ENCODE data around the gene ZNF408. TPM values are rescaled to one million over a fixed set of nuclear protein-coding genes. Genes with fewer than 3 reads are reported as not detected.

The ZNF408 gene
- total and polyA plus RNA-seq, 2 experiments from 2014 or later, result 7.8 to 10.7 TPM

- no peaks in the 10 kb centered on the region for H3K4me1 ChIP-seq (ENCODE audit: insufficient read depth)
- no peaks in the 10 kb centered on the region for H3K79me2 ChIP-seq
- H3K9me2 ChIP-seq (replicated peaks; ENCODE audit: insufficient read depth), result no peaks in the 10 kb centered on the region
- no peaks in the 10 kb centered on the region for H4K20me1 ChIP-seq (ENCODE audit: insufficient read depth, poor library complexity, severe bottlenecking)
- H3K36me3 ChIP-seq (replicated peaks; ENCODE audit: insufficient read depth, low read depth), result no peaks in the 10 kb centered on the region
- no peak overlapping the region for H3K4me3 ChIP-seq
- no peak overlapping the region for H3K27ac ChIP-seq
- H3K4me2 ChIP-seq, result no peak overlapping the region
- H2AFZ ChIP-seq, result no peak overlapping the region
- DNase-seq (ENCODE audit: low spot score), result no peak
- no peaks in the 10 kb centered on the region for H3K9me3 ChIP-seq (ENCODE audit: low read depth)
- TF ChIP-seq EZH2 (IDR thresholded peaks at IDR 0.05; ENCODE audit: borderline replicate concordance) (no peak), EZH2phosphoT487 (IDR thresholded peaks at IDR 0.05; ENCODE audit: low read depth, severe bottlenecking, unreplicated experiment) (no peak)
- TF ChIP-seq, protein P1, sequence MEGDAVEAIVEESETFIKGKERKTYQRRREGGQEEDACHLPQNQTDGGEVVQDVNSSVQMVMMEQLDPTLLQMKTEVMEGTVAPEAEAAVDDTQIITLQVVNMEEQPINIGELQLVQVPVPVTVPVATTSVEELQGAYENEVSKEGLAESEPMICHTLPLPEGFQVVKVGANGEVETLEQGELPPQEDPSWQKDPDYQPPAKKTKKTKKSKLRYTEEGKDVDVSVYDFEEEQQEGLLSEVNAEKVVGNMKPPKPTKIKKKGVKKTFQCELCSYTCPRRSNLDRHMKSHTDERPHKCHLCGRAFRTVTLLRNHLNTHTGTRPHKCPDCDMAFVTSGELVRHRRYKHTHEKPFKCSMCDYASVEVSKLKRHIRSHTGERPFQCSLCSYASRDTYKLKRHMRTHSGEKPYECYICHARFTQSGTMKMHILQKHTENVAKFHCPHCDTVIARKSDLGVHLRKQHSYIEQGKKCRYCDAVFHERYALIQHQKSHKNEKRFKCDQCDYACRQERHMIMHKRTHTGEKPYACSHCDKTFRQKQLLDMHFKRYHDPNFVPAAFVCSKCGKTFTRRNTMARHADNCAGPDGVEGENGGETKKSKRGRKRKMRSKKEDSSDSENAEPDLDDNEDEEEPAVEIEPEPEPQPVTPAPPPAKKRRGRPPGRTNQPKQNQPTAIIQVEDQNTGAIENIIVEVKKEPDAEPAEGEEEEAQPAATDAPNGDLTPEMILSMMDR (IDR thresholded peaks at IDR 0.05; ENCODE audit: poor library complexity), result no peak
- WGBS (ENCODE audit: low lambda C conversion rate, missing lambda C conversion rate), result 90% methylated on average over 5 of the region's 5 CpGs
- no peaks in the 10 kb centered on the region for H3K27me3 ChIP-seq
Observed at GRCh38 chr11:46666516-46666915, 34.3 kb upstream of the ZNF408 start.

GRCh38 chr11:46667043-46667481 is 33.8 kb upstream of the ZNF408 start:
- H3K9me3 ChIP-seq (ENCODE audit: low read depth), result no peaks in the 10 kb centered on the region
- H3K27me3 ChIP-seq, result no peaks in the 10 kb centered on the region
- no peaks in the 10 kb centered on the region for H3K36me3 ChIP-seq (replicated peaks; ENCODE audit: insufficient read depth, low read depth)
- no peak overlapping the region for H3K4me2 ChIP-seq
- WGBS (ENCODE audit: low lambda C conversion rate, missing lambda C conversion rate), result 92% methylated on average over 2 of the region's 2 CpGs
- H3K27ac ChIP-seq, result no peak overlapping the region
- no peaks in the 10 kb centered on the region for H3K9me2 ChIP-seq (replicated peaks; ENCODE audit: insufficient read depth)
- TF ChIP-seq EZH2 (IDR thresholded peaks at IDR 0.05; ENCODE audit: borderline replicate concordance) (no peak), EZH2phosphoT487 (IDR thresholded peaks at IDR 0.05; ENCODE audit: low read depth, severe bottlenecking, unreplicated experiment) (no peak)
- TF ChIP-seq, protein P1 (IDR thresholded peaks at IDR 0.05; ENCODE audit: poor library complexity), result no peak
- H4K20me1 ChIP-seq (ENCODE audit: insufficient read depth, poor library complexity, severe bottlenecking), result no peaks in the 10 kb centered on the region
- no peak for DNase-seq (ENCODE audit: low spot score)
- H2AFZ ChIP-seq, result no peak overlapping the region
- H3K4me1 ChIP-seq (ENCODE audit: insufficient read depth), result no peaks in the 10 kb centered on the region
- no peaks in the 10 kb centered on the region for H3K79me2 ChIP-seq
- H3K4me3 ChIP-seq, result no peak overlapping the region

DNA sequence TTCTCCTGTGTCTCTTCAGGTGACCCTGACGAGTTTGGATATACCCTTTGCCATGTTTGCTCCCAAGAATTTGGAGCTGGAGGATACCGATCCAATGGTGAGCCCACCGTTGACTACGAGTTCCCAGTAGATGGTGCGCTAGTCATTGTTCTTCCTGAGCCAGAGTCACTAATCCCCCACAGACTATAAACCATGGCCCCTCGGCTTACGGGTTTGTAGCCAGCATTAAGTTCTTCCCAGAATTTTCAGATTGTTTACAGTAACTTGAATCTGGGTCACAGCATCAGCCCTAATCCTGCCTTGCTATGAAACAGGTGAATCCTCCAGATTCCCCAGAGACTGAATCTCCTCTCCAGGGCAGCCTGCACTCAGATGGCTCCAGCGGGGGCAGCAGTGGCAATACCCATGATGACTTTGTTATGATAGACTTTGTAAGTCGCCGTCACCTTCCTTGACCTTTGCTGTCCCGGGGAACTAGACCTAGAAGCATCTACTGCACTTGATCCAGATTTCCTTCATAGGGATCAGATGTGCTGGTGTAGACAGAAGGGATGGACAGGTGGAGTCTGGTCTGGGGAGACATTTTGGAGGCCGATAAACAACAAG is 32.2 kb upstream of the ZNF408 start:
- Histone ChIP-seq H3K4me1 (ENCODE audit: insufficient read depth) (no peaks in the 10 kb centered on the region), H4K20me1 (ENCODE audit: insufficient read depth, poor library complexity, severe bottlenecking) (no peaks in the 10 kb centered on the region), H3K79me2 (no peaks in the 10 kb centered on the region), H3K36me3 (replicated peaks; ENCODE audit: insufficient read depth, low read depth) (peaks cover 5% of the 10 kb centered on the region), H2AFZ (no peak overlapping the region), H3K4me3 (no peak overlapping the region), H3K27me3 (no peaks in the 10 kb centered on the region), H3K9me2 (replicated peaks; ENCODE audit: insufficient read depth) (no peaks in the 10 kb centered on the region), H3K27ac (no peak overlapping the region), H3K4me2 (no peak overlapping the region), H3K9me3 (ENCODE audit: low read depth) (no peaks in the 10 kb centered on the region)
- no peak for TF ChIP-seq EZH2phosphoT487 (IDR thresholded peaks at IDR 0.05; ENCODE audit: low read depth, severe bottlenecking, unreplicated experiment)
- TF ChIP-seq, protein P1 (IDR thresholded peaks at IDR 0.05; ENCODE audit: poor library complexity), result no peak
- no peak for TF ChIP-seq EZH2 (IDR thresholded peaks at IDR 0.05; ENCODE audit: borderline replicate concordance)
- WGBS (ENCODE audit: low lambda C conversion rate, missing lambda C conversion rate), result 91% methylated on average over 12 of the region's 12 CpGs
- DNase-seq (ENCODE audit: low spot score), result no peak
